Activated T-helper 1 cell treated with Interleukin-2 at 50 U/mL for 16 hours (primary cell): ENCODE measurements around the gene ATG2A.

Experiments used
- DNase-seq: peaks from one replicate; pipeline ENCODE4 v3.0.0-alpha.2; 2020; ENCODE audit warnings: low read depth

ATG2A gene

GRCh38 chr11:64870176-64870892 lies 46.7 kb downstream of the ATG2A start:
- DNase-seq, result no peak

- no peak for DNase-seq
Measured at GRCh38 chr11:64869571-64870175, 47.3 kb downstream of the ATG2A start.

- no peak for DNase-seq
Measured at GRCh38 chr11:64868904-64869570, 48.0 kb downstream of the ATG2A start.

GRCh38 chr11:64867748-64868462 lies 49.1 kb downstream of the ATG2A start:
- no peak for DNase-seq

GRCh38 chr11:64866173-64866491 lies 50.9 kb downstream of the ATG2A start:
- DNase-seq, result no peak

GRCh38 chr11:64865286-64866172 lies 51.5 kb downstream of the ATG2A start:
- DNase-seq, result no peak

- no peak for DNase-seq
Measured at GRCh38 chr11:64864473-64865285, 52.3 kb downstream of the ATG2A start.

GRCh38 chr11:64864135-64864472 lies 52.9 kb downstream of the ATG2A start:
- no peak for DNase-seq

GRCh38 chr11:64863391-64864060 lies 53.5 kb downstream of the ATG2A start:
- no peak for DNase-seq

- DNase-seq, result no peak
Measured at GRCh38 chr11:64862987-64863390, 54.0 kb downstream of the ATG2A start.

GRCh38 chr11:64861227-64861975 lies 55.6 kb downstream of the ATG2A start:
- no peak for DNase-seq

GRCh38 chr11:64859542-64860414 lies 57.2 kb downstream of the ATG2A start:
- no peak for DNase-seq

- no peak for DNase-seq
Measured at GRCh38 chr11:64858467-64859263, 58.3 kb downstream of the ATG2A start.

GRCh38 chr11:64857485-64857884 lies 59.5 kb downstream of the ATG2A start:
- no peak for DNase-seq

GRCh38 chr11:64856382-64857227 lies 60.4 kb downstream of the ATG2A start:
- no peak for DNase-seq

GRCh38 chr11:64855596-64856304 lies 61.3 kb downstream of the ATG2A start:
- DNase-seq, result no peak
